BE2C (cell line): ENCODE results near the gene HIVEP3.

ENCODE experiments used
- DNase-seq: peaks from one replicate; pipeline ENCODE4 v3.0.0-alpha.2; 2020
- H3K27me3 ChIP-seq: fragments of 250-450 bp; sonication (Bioruptor Pico); 2 replicates; pipeline ENCODE4 v1.5.1; 2020; ENCODE audit warnings: mild to moderate bottlenecking
- H3K36me3 ChIP-seq: fragments of 250-450 bp; sonication (Bioruptor Pico); 2 replicates; pipeline ENCODE4 v1.5.1; 2020; ENCODE audit warnings: mild to moderate bottlenecking
- H3K4me1 ChIP-seq: fragments of 250-450 bp; sonication (Bioruptor Pico); 2 replicates; pipeline ENCODE4 v1.5.1; 2020
- H3K4me3 ChIP-seq: 2 replicates; pipeline ENCODE4 v1.5.1; 2011; ENCODE audit warnings: low read depth, low read length
- H3K9me3 ChIP-seq: fragments of 250-450 bp; sonication (Bioruptor Pico); 2 replicates; pipeline ENCODE4 v1.5.1; 2020
- TF ChIP-seq, protein P1 (sequence below): IDR thresholded peaks from 2 replicates; pipeline ENCODE4 v1.5.1; 2012; ENCODE audit warnings: mild to moderate bottlenecking, low read depth, low read length

Gene HIVEP3

DNA sequence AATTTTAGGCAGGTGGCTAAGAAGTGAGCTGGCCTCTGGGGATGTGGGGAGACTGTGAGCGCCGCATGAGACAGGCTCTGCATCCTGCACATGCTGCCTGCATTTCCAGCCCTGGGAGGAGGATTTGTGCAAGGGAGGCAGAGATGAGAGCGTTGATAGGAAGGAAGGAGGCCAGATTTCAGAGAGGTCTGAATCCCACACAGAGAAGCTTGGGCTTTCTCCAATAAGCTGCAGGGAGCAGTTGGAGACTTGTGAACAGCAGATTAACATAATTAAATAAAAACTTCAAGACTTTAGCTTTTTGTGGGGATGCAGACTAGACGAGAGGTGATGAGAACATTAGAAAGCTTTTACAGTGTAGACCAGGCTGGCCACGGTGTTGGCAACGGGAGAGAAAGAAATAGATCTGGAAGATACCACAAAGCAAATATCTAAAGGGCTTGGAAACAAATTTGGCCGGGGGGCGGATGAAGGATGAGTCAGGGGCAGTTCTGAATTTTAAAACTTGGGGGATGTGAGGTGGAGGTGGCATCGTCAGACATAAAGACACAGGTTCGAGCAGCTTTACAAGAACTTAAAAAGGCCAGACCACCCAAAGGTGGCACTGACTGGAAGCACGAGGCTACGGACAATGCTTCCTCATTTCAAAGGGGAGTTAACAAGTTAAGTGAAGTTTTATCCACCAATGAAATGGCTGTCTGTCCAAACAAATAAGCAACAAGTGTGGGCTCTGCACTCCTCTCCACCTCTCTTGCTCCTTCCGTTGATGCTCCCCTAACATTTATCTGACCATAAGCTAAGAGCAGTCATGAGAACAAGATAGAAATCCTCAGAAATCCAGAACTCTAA, 57.0 kb downstream of the HIVEP3 start:
- no peak overlapping the region for H3K4me3 ChIP-seq
- TF ChIP-seq, protein P1, sequence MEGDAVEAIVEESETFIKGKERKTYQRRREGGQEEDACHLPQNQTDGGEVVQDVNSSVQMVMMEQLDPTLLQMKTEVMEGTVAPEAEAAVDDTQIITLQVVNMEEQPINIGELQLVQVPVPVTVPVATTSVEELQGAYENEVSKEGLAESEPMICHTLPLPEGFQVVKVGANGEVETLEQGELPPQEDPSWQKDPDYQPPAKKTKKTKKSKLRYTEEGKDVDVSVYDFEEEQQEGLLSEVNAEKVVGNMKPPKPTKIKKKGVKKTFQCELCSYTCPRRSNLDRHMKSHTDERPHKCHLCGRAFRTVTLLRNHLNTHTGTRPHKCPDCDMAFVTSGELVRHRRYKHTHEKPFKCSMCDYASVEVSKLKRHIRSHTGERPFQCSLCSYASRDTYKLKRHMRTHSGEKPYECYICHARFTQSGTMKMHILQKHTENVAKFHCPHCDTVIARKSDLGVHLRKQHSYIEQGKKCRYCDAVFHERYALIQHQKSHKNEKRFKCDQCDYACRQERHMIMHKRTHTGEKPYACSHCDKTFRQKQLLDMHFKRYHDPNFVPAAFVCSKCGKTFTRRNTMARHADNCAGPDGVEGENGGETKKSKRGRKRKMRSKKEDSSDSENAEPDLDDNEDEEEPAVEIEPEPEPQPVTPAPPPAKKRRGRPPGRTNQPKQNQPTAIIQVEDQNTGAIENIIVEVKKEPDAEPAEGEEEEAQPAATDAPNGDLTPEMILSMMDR: no peak
- no peaks in the 10 kb centered on the region for H3K4me1 ChIP-seq
- no peaks in the 10 kb centered on the region for H3K27me3 ChIP-seq
- H3K36me3 ChIP-seq: no peaks in the 10 kb centered on the region
- DNase-seq: no peak
- no peaks in the 10 kb centered on the region for H3K9me3 ChIP-seq

DNA sequence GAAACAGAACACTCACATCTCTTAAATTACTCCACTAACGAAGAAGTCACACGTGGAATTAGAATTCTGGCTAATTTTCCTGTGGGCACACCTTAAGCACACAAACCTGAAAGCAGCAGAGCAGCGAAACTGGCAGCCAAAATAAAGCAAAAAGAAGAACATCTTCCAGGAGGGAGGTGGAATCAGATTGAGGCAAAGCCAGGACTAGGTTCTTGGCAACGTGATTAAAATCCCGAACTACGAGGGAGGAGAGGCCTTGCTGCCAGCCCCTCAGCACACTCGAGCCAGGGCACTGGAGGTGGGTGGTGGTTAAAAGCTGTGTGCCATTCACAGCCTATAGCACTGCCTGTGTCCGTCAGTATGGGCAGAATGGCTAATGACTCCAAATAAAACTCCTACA, 58.0 kb downstream of the HIVEP3 start:
- no peaks in the 10 kb centered on the region for H3K36me3 ChIP-seq
- no peak overlapping the region for H3K4me3 ChIP-seq
- H3K9me3 ChIP-seq: no peaks in the 10 kb centered on the region
- no peak for DNase-seq
- TF ChIP-seq, protein P1: no peak
- H3K4me1 ChIP-seq: no peaks in the 10 kb centered on the region
- no peaks in the 10 kb centered on the region for H3K27me3 ChIP-seq

DNA sequence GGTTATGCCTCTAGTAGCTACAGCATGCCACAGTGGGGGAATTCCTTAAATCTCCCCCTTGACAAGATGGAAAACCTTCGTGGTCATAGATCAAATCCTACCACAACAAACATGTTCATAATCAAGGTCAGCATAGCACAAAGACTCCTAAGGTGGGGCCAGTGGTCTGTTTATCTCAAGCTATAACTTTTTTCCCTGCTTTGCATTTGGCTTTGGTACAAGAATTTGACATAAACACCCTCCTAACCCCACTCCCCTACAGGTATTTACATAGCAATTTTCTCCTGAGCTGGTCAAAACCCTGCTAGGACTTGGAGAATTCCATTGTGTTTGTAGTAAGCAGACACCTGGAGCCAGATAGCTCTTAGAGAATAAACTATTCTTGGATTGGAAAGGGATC, 58.5 kb downstream of the HIVEP3 start:
- TF ChIP-seq, protein P1: no peak
- Histone ChIP-seq H3K4me1 (no peaks in the 10 kb centered on the region), H3K4me3 (no peak overlapping the region), H3K27me3 (no peaks in the 10 kb centered on the region), H3K9me3 (no peaks in the 10 kb centered on the region), H3K36me3 (no peaks in the 10 kb centered on the region)
- DNase-seq: no peak

DNA sequence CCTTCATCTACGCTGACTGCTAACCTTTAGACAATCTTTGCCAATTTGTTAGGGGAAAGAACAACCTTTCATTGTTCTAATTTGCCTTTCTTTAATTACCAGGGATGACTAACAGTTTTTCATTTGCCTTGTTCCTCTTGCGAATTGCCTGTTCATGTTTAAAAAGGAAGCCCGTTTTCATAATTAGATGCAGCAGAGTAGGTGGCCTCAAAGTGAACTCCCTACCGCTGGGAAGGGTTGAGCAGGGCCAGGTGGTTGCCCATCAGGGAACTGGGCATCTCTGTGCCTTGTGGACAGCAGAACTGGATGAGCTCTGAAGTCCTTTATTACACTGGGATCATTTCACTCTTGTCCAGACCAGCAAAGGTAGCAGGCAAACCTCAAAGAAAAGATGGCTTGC, 59.0 kb downstream of the HIVEP3 start:
- no peak overlapping the region for H3K4me3 ChIP-seq
- no peaks in the 10 kb centered on the region for H3K36me3 ChIP-seq
- no peak for DNase-seq
- H3K9me3 ChIP-seq: no peaks in the 10 kb centered on the region
- H3K4me1 ChIP-seq: no peaks in the 10 kb centered on the region
- no peaks in the 10 kb centered on the region for H3K27me3 ChIP-seq
- TF ChIP-seq, protein P1: no peak

DNA sequence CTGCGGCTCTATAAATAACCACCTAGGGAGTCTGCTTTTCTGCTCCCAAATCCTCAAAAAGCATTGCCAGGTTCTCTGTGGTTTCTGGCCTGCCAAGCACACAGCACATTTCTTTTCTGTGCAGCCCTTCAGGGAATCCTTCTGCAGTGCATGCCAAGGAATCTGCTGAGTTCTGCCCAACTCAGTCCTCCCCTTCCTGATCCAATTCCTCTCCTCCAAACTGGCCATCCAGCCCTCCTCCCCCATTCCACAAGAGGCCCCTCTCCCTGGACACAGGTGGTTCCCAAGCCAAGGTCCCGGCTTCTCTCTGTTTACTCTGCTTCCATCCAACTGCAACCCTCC, 61.8 kb downstream of the HIVEP3 start:
- no peaks in the 10 kb centered on the region for H3K4me1 ChIP-seq
- TF ChIP-seq, protein P1: no peak
- no peaks in the 10 kb centered on the region for H3K36me3 ChIP-seq
- no peak overlapping the region for H3K4me3 ChIP-seq
- no peaks in the 10 kb centered on the region for H3K27me3 ChIP-seq
- DNase-seq: no peak
- H3K9me3 ChIP-seq: no peaks in the 10 kb centered on the region

DNA sequence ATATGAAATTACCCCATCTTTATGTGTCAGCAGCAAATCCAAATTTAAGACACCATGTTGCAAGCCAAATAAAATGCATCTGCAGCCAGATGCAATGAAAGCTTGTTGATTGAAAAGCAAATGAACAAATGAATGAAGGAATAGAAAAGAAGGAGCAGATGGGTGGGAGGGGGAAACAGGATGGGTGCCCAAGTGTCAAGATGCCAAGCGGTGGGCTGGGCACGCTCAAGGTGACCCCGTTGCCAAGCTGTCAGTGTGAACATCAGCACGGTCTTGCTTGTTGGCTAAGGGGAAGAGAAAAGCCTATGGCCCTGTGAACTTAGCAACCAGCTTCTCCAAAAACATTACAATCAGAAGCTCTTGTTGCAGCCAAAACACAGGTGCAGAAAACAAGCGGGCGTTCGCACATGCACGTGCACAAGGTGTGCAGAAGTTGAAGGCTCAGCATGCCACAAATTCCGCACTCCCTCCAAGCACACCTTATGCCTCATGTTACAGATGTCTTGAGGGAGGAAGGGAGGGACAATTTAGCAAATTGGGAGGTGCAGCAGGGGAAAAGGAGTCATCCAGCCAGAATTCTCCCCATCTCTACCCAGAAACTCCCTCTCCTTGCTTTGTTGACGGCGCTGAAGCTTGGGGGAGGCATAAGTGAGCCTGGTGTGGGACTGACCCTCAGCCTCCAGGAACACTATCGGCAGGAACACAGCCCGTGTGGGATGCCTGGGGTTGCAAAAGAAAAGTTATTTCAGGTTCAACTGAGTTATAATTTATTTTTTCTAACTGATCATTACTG, 62.4 kb downstream of the HIVEP3 start:
- Histone ChIP-seq H3K4me1 (no peaks in the 10 kb centered on the region), H3K9me3 (no peaks in the 10 kb centered on the region), H3K36me3 (no peaks in the 10 kb centered on the region), H3K27me3 (no peaks in the 10 kb centered on the region), H3K4me3 (no peak overlapping the region)
- TF ChIP-seq, protein P1: no peak
- DNase-seq: no peak
